GM12878 (cell line): ENCODE measurements around the gene UNK. TPM values are rescaled to one million over a fixed set of nuclear protein-coding genes. Genes with fewer than 3 reads are reported as not detected.

Experiments
- ATAC-seq: fragments of 200-7000 bp; cut with Tn5 transposase; 3 replicates; pipeline ENCODE4 v1.9.1; 2020; ENCODE audit warnings: mild to moderate bottlenecking, moderate library complexity
- BruUV-seq: library from RNA; stranded (reverse); fragments of 400-500 nt; replicated peaks from 2 replicates; lab custom pipeline; 2021; lab: Mats Ljungman, UMichigan
- CTCF ChIA-PET: fragments of 300-600 bp; sonication (Branson Sonifier 250); formaldehyde crosslinking; extraction: SDS; loops from one replicate; lab custom pipeline; 2021; ENCODE audit warnings: inconsistent platforms; lab: Yijun Ruan, JAX
- POLR2A ChIA-PET: fragments of 350-600 bp; formaldehyde crosslinking; extraction: SDS; loops from one replicate; lab custom pipeline; 2021; ENCODE audit warnings: inconsistent platforms; lab: Charles Lee
- RAD21 ChIA-PET: fragments of 300-600 bp; sonication (Branson Sonifier 250); formaldehyde crosslinking; loops from one replicate; lab custom pipeline; 2023; ENCODE audit warnings: antibody characterized with exemption; ENCODE audit not compliant: unreplicated experiment; lab: Charles Lee
- SMC1A ChIA-PET: fragments of 300-600 bp; sonication (Branson Sonifier 250); formaldehyde crosslinking; loops from one replicate; lab custom pipeline; 2023; ENCODE audit not compliant: unreplicated experiment, uncharacterized antibody; lab: Charles Lee
- DNase-seq: peaks from one replicate; pipeline ENCODE4 v3.0.0-alpha.2; 2011; ENCODE audit warnings: low read depth, low spot score
- FAIRE-seq: peaks from 3 replicates; lab custom pipeline; 2011; peaks lifted over from hg19 to GRCh38; lab: Jason Lieb, UNC
- H2AFZ ChIP-seq: 2 replicates; pipeline ENCODE4 v1.6.0; 2011; ENCODE audit warnings: low read depth, low read length, control low read depth; ENCODE audit not compliant: control insufficient read depth
- H3K27ac ChIP-seq: 2 replicates; pipeline ENCODE4 v1.5.1; 2011; ENCODE audit warnings: control low read depth; ENCODE audit not compliant: control insufficient read depth, insufficient read depth
- H3K27me3 ChIP-seq, 2 experiments: replicated peaks in 1 of 2; 2 replicates each; pipeline versions ENCODE4 v1.6.0 to v1.6.1; 2011; ENCODE audit warnings: low read length in 1 of 2; ENCODE audit not compliant: control insufficient read depth in 2 of 2, insufficient read depth in 2 of 2
- H3K36me3 ChIP-seq, 2 experiments: 2 replicates each; pipeline ENCODE4 v1.5.1; 2011; ENCODE audit warnings: low read length in 1 of 2; ENCODE audit not compliant: control insufficient read depth in 2 of 2, insufficient read depth in 2 of 2
- H3K4me1 ChIP-seq: 2 replicates; pipeline ENCODE4 v1.6.1; 2011; ENCODE audit warnings: mild to moderate bottlenecking, low read length, moderate library complexity, mixed read lengths; ENCODE audit not compliant: control insufficient read depth, insufficient read depth
- H3K4me2 ChIP-seq: 2 replicates; pipeline ENCODE4 v1.6.0; 2011; ENCODE audit warnings: control low read depth; ENCODE audit not compliant: control insufficient read depth, insufficient read depth
- H3K4me3 ChIP-seq: fragments of 200-600 bp; sonication (generic); 2 replicates; pipeline ENCODE4 v1.5.1; 2016
- H3K79me2 ChIP-seq: 2 replicates; pipeline ENCODE4 v1.6.0; 2011; ENCODE audit warnings: low read length; ENCODE audit not compliant: control insufficient read depth, insufficient read depth
- H3K9ac ChIP-seq: 2 replicates; pipeline ENCODE4 v1.8.0; 2011; ENCODE audit warnings: low read length, control low read depth, mixed read lengths; ENCODE audit not compliant: control insufficient read depth, insufficient read depth
- H3K9me3 ChIP-seq: replicated peaks from 3 replicates; pipeline ENCODE4 v1.5.1; 2011; ENCODE audit warnings: mild to moderate bottlenecking, low read length; ENCODE audit not compliant: control insufficient read depth, insufficient read depth
- H4K20me1 ChIP-seq: 2 replicates; pipeline ENCODE4 v1.6.0; 2011; ENCODE audit not compliant: control insufficient read depth, insufficient read depth
- CBFB ChIP-seq: IDR thresholded peaks from 2 replicates; pipeline ENCODE4 v1.6.1; 2016; ENCODE audit warnings: antibody characterized with exemption, low read depth
- CREB1 ChIP-seq: IDR thresholded peaks from 2 replicates; pipeline ENCODE4 v1.6.1; 2012; ENCODE audit warnings: low read depth, mild to moderate bottlenecking, inconsistent platforms
- CTCF ChIP-seq, 3 experiments: IDR thresholded peaks in 2 of 3; conservative IDR thresholded peaks in 1 of 3; 2 replicates each; pipeline ENCODE4 v1.5.1; 2011; ENCODE audit warnings: low read depth in 3 of 3, low read length in 3 of 3, mild to moderate bottlenecking in 3 of 3, control low read depth in 2 of 3, moderate library complexity in 2 of 3, inconsistent platforms in 1 of 3, mixed read lengths in 1 of 3; ENCODE audit not compliant: control insufficient read depth in 2 of 3, insufficient read depth in 1 of 3; ENCODE audit errors: extremely low read depth in 1 of 3
- CUX1 ChIP-seq: IDR thresholded peaks from 2 replicates; pipeline ENCODE4 v1.6.1; 2012; ENCODE audit warnings: improper control_type of control experiment, low read depth, low read length; ENCODE audit not compliant: insufficient replicate concordance
- EP300 ChIP-seq, 2 experiments: fragments of 150-350 bp in 1 of 2; IDR thresholded peaks; 2 replicates each; pipeline ENCODE4 v1.6.1; 2011 to 2012; ENCODE audit warnings: low read depth in 2 of 2, low read length in 2 of 2, borderline replicate concordance in 1 of 2, improper control_type of control experiment in 1 of 2, inconsistent platforms in 1 of 2; ENCODE audit not compliant: control insufficient read depth in 1 of 2
- GATAD2B ChIP-seq: fragments of 450-650 bp; conservative IDR thresholded peaks from 2 replicates; pipeline ENCODE4 v1.6.1; 2017; ENCODE audit warnings: low read depth, mild to moderate bottlenecking, moderate library complexity
- JUND ChIP-seq: IDR thresholded peaks from 2 replicates; pipeline ENCODE4 v1.6.1; 2012; ENCODE audit warnings: low read depth, mild to moderate bottlenecking, low read length, improper control_type of control experiment, moderate library complexity
- KAT2A ChIP-seq: conservative IDR thresholded peaks from 2 replicates; pipeline ENCODE4 v1.6.1; 2011; ENCODE audit warnings: low read depth, low read length; ENCODE audit not compliant: control insufficient read depth
- MXI1 ChIP-seq: fragments of 150-350 bp; IDR thresholded peaks from 2 replicates; pipeline ENCODE4 v1.6.1; 2011; ENCODE audit warnings: low read depth, mild to moderate bottlenecking, inconsistent platforms, low read length, improper control_type of control experiment
- NFYA ChIP-seq: IDR thresholded peaks from 2 replicates; pipeline ENCODE4 v1.6.1; 2011; ENCODE audit warnings: low read depth, mild to moderate bottlenecking, low read length, improper control_type of control experiment, borderline replicate concordance
- NKRF ChIP-seq: fragments of 450-650 bp; conservative IDR thresholded peaks from 2 replicates; pipeline ENCODE4 v1.6.1; 2017; ENCODE audit warnings: mild to moderate bottlenecking, moderate library complexity
- NR2C1 ChIP-seq: fragments of 450-650 bp; IDR thresholded peaks from 2 replicates; pipeline ENCODE4 v1.6.1; 2017; ENCODE audit warnings: antibody characterized with exemption, mild to moderate bottlenecking, moderate library complexity
- POLR2AphosphoS5 ChIP-seq: IDR thresholded peaks from 2 replicates; pipeline ENCODE4 v1.6.1; 2011; ENCODE audit warnings: mild to moderate bottlenecking, low read length, inconsistent platforms
- SMC3 ChIP-seq: IDR thresholded peaks from 2 replicates; pipeline ENCODE4 v1.6.1; 2011; ENCODE audit warnings: low read length, improper control_type of control experiment, borderline replicate concordance
- SREBF1 ChIP-seq: IDR thresholded peaks from 2 replicates; pipeline ENCODE4 v1.6.1; 2012; ENCODE audit warnings: mild to moderate bottlenecking, low read length
- WGBS: methylation state at CpG from one replicate; pipeline ENCODE4 v1.1.6; 2016; ENCODE audit warnings: low lambda C conversion rate; ENCODE audit not compliant: insufficient replicate concordance, insufficient coverage; ENCODE audit errors: missing lambda C conversion rate; 5-methylcytosine and 5-hydroxymethylcytosine counted together
- in situ Hi-C: fragments of 300-500 bp; cut with MboI; formaldehyde crosslinking; loops from 9 replicates; pipeline ENCODE4 v1.14.3; 2018; ENCODE audit warnings: mixed read lengths
- intact Hi-C: fragments of 100-400 bp; cut with micrococcal nuclease; formaldehyde crosslinking; loops from one replicate; pipeline ENCODE4 v1.14.2; 2022; ENCODE audit not compliant: unreplicated experiment
- polyA plus RNA-seq, 11 experiments: library from polyadenylated mRNA; depleted of rRNA in 4 of 11; unstranded in 6 of 11; stranded (reverse) in 5 of 11; fragments of >200 nt; fragmentation: Nextera tagmentation in 4 of 11; fragmentation: Illumina TruSeq in 1 of 11; extraction: Ambion mirVana in 4 of 11; extraction: Trizol in 1 of 11; gene quantifications; 1 replicate in 1 of 11; 2 replicates in 10 of 11; pipeline versions ENCODE4 v1.2.1 to v1.2.3, GENCODE V29; 2011 to 2016; ENCODE audit warnings: inconsistent platforms in 2 of 11, missing spikeins in 2 of 11, low read depth in 1 of 11
- total RNA-seq, 4 experiments: library from RNA; depleted of rRNA in 3 of 4; stranded (reverse); fragments of >200 nt in 3 of 4; fragmentation: Illumina TruSeq in 1 of 4; extraction: Trizol in 1 of 4; gene quantifications; 2 replicates each; pipeline versions ENCODE4 v1.2.1 to v1.2.3, GENCODE V29; 2013 to 2021

Gene UNK
- total and polyA plus RNA-seq, 10 of the 15 experiments (the other 5 are each of a cell fraction or from before 2014, with no cell fraction given) = 8.9 to 34.5 (median 27.3) TPM

- H3K9me3 ChIP-seq = no peaks in the 10 kb centered on the region
- intact Hi-C loops = no loop called here
- SMC1A ChIA-PET = interaction anchor here (0.9 to 1.5 kb wide), 2 partner anchors 41 to 85 kb away, joined by 3 read pairs; no protein-coding TSS in a partner anchor
- TF ChIP-seq SMC3 (no peak), POLR2AphosphoS5 (no peak), CTCF (IDR thresholded peaks at IDR 0.05 in 2 of 3, conservative IDR thresholded peaks at IDR 0.05 in 1 of 3; ENCODE audit: control insufficient read depth in 2 of 3, extremely low read depth in 1 of 3, insufficient read depth in 1 of 3, low read depth in 3 of 3, low read length in 3 of 3) (no peak), NR2C1 (no peak), NFYA (no peak), SREBF1 (no peak), CREB1 (no peak), EP300 (IDR thresholded peaks at IDR 0.05; ENCODE audit: borderline replicate concordance in 1 of 2, control insufficient read depth in 1 of 2, low read depth in 2 of 2, low read length in 2 of 2) (no peak), KAT2A (no peak), JUND (no peak), CBFB (no peak), CUX1 (no peak), NKRF (no peak), MXI1 (no peak), GATAD2B (no peak)
These were observed 64.7 kb downstream of the UNK start for GRCh38 chr17:75849279-75849646.

More at GRCh38 chr17:75849279-75849646, 64.7 kb downstream of the UNK start:
- Histone ChIP-seq H3K4me2 (no peak overlapping the region), H3K4me3 (no peak overlapping the region), H3K27ac (no peak overlapping the region), H3K27me3 (no peaks in the 10 kb centered on the region), H3K79me2 (peaks cover 9% of the 10 kb centered on the region), H3K9ac (no peak overlapping the region), H4K20me1 (no peaks in the 10 kb centered on the region), H3K4me1 (peaks cover 18% of the 10 kb centered on the region), H3K36me3 (peaks cover 3 to 9% of the 10 kb centered on the region in 2 experiments), H2AFZ (no peak overlapping the region)
- FAIRE-seq (no peak), ATAC-seq (no peak), DNase-seq (no peak)
- in situ Hi-C loops = no loop called here
- RAD21 ChIA-PET = interaction anchor here (1.0 kb wide), 1 partner anchor 19 kb away, joined by 3 read pairs; no protein-coding TSS in a partner anchor
- CTCF ChIA-PET = interaction anchor here (0.5 to 8.7 kb wide), 12 partner anchors 9 to 96 kb away, joined by 3 to 117 read pairs (median 4); partner anchors contain the start of genes TRIM47, TRIM65 and WBP2
- no TSS peak for BruUV-seq
- WGBS = 91% methylated on average over 11 of the region's 11 CpGs
- POLR2A ChIA-PET = interaction anchor here (1.4 kb wide), 1 partner anchor 73 kb away, joined by 3 read pairs; no protein-coding TSS in a partner anchor
